K562 (cell line): ENCODE results near the gene ATF3. TPM values are rescaled to one million over a fixed set of nuclear protein-coding genes. Genes with fewer than 3 reads are reported as not detected.

ENCODE experiments used
- CUX1 ChIP-seq: fragments of 200-800 bp; sonication (Bioruptor generic); IDR thresholded peaks from 2 replicates; pipeline ENCODE4 v1.6.1; 2016; ENCODE audit warnings: missing genetic modification characterization, missing compliant biosample characterization
- DNMT1 ChIP-seq: fragments of 450-650 bp; IDR thresholded peaks from 2 replicates; pipeline ENCODE4 v1.6.1; 2016; ENCODE audit warnings: antibody characterized with exemption, mild to moderate bottlenecking
- HDAC1 ChIP-seq, 2 experiments: fragments of 450-650 bp; IDR thresholded peaks; 2 replicates each; pipeline ENCODE4 v1.6.1; 2016 to 2017; ENCODE audit warnings: inconsistent platforms in 1 of 2, mild to moderate bottlenecking in 1 of 2, moderate library complexity in 1 of 2
- HLTF ChIP-seq: fragments of 450-650 bp; IDR thresholded peaks from 2 replicates; pipeline ENCODE4 v1.6.1; 2016
- MAX ChIP-seq: sonication (generic); formaldehyde crosslinking; IDR thresholded peaks from 2 replicates; pipeline ENCODE4 v1.9.0; 2022; ENCODE audit warnings: mild to moderate bottlenecking, missing genetic modification reagents
- MCM5 ChIP-seq: fragments of 450-650 bp; IDR thresholded peaks from 2 replicates; pipeline ENCODE4 v1.6.1; 2016; ENCODE audit warnings: low read depth
- PHTF2 ChIP-seq: fragments of 250-450 bp; sonication (Bioruptor Pico); IDR thresholded peaks from 2 replicates; pipeline ENCODE4 v1.5.0; 2021; ENCODE audit warnings: mild to moderate bottlenecking
- ZBTB11 ChIP-seq, 3 experiments: fragments of 200-800 bp in 1 of 3; fragments of 250-450 bp in 1 of 3; fragments of 450-650 bp in 1 of 3; sonication (Bioruptor Pico) in 1 of 3; sonication (Bioruptor generic) in 1 of 3; formaldehyde crosslinking in 1 of 3; IDR thresholded peaks; 2 replicates each; pipeline versions ENCODE4 v1.6.1 to v1.8.0; 2016 to 2022; ENCODE audit warnings: mild to moderate bottlenecking in 2 of 3, missing genetic modification characterization in 2 of 3, missing compliant biosample characterization in 1 of 3, moderate library complexity in 1 of 3
- ZBTB34 ChIP-seq: fragments of 250-450 bp; sonication (Bioruptor Pico); IDR thresholded peaks from 2 replicates; pipeline ENCODE4 v1.8.0; 2021; ENCODE audit warnings: mild to moderate bottlenecking, moderate library complexity
- ZFPM2 ChIP-seq: fragments of 250-450 bp; sonication (Bioruptor Pico); IDR thresholded peaks from 2 replicates; pipeline ENCODE4 v1.5.1; 2022; ENCODE audit warnings: mild to moderate bottlenecking
- ZNF518B ChIP-seq: fragments of 250-450 bp; sonication (Bioruptor Pico); IDR thresholded peaks from 2 replicates; pipeline ENCODE4 v1.5.0; 2021; ENCODE audit warnings: mild to moderate bottlenecking, moderate library complexity
- polyA plus RNA-seq, 8 experiments: library from polyadenylated mRNA; depleted of rRNA in 4 of 8; stranded (reverse) in 5 of 8; unstranded in 3 of 8; fragments of >200 nt; fragmentation: Nextera tagmentation in 2 of 8; fragmentation: Illumina TruSeq in 1 of 8; extraction: Ambion mirVana in 2 of 8; extraction: Trizol in 1 of 8; gene quantifications; 2 replicates each; pipeline versions ENCODE4 v1.2.1 to v1.2.3, GENCODE V29; 2011 to 2014; ENCODE audit warnings: inconsistent platforms in 1 of 8, missing spikeins in 1 of 8
- total RNA-seq, 7 experiments: library from RNA; depleted of rRNA in 6 of 7; stranded (reverse); fragments of >200 nt in 6 of 7; fragmentation: Illumina TruSeq in 2 of 7; extraction: Trizol in 2 of 7; gene quantifications; 2 replicates each; pipeline versions ENCODE4 v1.2.1 to v1.2.3, GENCODE V29; 2011 to 2021; ENCODE audit warnings: low replicate concordance in 1 of 7

ATF3 gene
- total and polyA plus RNA-seq, 9 of the 15 experiments (the other 6 are each of a cell fraction or from before 2014, with no cell fraction given), result 3.5 to 28.2 (median 19.8) TPM

- TF ChIP-seq ZNF518B (CRISPR knock-in tag) (no peak), HLTF (no peak), DNMT1 (no peak), ZBTB11 (CRISPR knock-in tag; IDR thresholded peaks at IDR 0.05) (0 out of 6 replicates have a peak, but pooled peaks of 1 of the 3 experiments have one; percentile 16), ZBTB34 (CRISPR knock-in tag) (no peak), ZFPM2 (no peak), MCM5 (no peak), MAX (CRISPR knock-in tag) (peak; percentile 42; the same call in 1 of the 2 replicates), HDAC1 (IDR thresholded peaks at IDR 0.05) (peak in 1 of 2 experiments; percentile 50; a peak in 1 of 4 replicates), CUX1 (CRISPR knock-in tag) (no peak), PHTF2 (CRISPR knock-in tag) (no peak)
Observed at GRCh38 chr1:212566522-212567479, 41.8 kb upstream of the ATF3 start (continued).
